ENCODE results near the gene COL8A1. TPM values are rescaled to one million over a fixed set of nuclear protein-coding genes. Genes with fewer than 3 reads are reported as not detected.
"Not testable (repeated sequence)": the region's sequence is repeated elsewhere in the genome, so short reads cannot be mapped to it uniquely, and the experiment has no call there.

The COL8A1 gene
- not detected for total RNA-seq

DNA sequence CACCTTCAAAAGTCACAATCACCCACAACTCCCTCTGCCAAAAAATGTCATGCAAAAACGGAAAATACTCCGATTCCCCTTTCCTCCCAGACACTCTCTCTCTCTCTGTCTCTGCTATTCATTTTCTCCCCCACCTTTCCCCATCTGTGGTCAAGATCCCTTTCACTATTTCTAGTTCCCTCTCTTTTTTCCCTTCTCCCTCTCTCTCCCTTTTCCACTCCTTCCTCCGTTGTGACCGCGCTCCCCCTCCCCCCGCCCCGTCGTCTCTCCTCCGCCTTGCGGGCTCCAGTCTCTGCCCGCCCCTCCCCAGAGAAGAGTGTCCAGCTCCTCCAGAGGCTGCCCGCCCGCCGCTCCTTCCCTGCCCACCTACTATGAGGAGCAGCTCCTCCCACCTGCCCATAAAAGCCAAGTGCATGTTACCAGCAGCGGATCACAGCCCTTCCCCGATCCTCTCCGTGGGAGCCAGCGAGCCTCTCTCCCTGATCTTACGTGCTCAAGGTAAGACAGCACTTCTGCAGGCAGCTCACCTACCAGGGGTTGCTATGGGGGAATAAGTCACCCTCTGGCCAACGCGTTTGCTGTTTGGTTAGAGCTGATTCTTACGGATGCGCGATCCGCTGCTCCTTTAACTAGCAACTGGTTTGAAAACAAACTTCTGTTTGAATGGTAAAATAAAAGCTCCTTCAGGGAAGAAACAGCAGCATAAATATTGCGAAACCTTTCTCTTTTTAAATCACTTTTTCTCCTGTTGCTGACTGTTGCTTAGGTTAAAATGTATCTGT, at the start of gene COL8A1:
TSS of gene COL8A1 (plus strand) at position 428 of the 782 bp plus-strand sequence. CDS start 152,089 bp downstream, outside the sequence.
- H3K27ac Mint-ChIP-seq = no peak within 1 kb of the TSS
- no peak for DNase-seq
- POLR2A ChIA-PET = no interaction called here
- intact Hi-C loops (cut with micrococcal nuclease) = no loop called here
- H3K27me3 Mint-ChIP-seq = peaks cover 48% of the 10 kb centered on the region
- no peaks in the 10 kb centered on the region for H3K9me3 Mint-ChIP-seq
- H3K4me1 Mint-ChIP-seq (ENCODE audit: low read depth) = peaks cover 15% of the 10 kb centered on the region
- peak within 1 kb of the TSS; percentile 2 for H3K4me3 Mint-ChIP-seq
- H3K36me3 Mint-ChIP-seq = no peaks in the 10 kb centered on the region
- CTCF ChIA-PET = no interaction called here

DNA sequence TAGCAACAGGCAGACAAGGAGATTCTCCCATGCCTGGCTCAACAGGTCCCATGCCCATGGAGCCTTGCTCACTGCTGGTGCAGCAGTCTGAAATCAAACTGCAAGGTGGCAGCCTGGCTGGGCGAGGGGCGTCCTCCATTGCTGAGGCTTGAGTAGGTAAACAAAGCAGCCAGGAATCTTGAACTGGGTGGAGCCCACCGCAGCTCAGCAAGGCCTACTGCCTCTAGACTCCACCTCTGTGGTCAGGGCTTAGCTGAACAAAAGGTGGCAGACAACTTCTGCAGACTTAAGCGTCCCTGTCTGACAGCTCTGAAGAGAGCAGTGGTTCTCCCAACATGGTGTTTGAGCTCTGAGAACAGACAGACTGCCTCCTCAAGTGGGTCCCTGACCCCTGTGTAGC, 49.2 kb upstream of the COL8A1 start:
- H3K9me3 Mint-ChIP-seq; H3K27me3 Mint-ChIP-seq; H3K4me3 Mint-ChIP-seq; H3K4me1 Mint-ChIP-seq (ENCODE audit: low read depth); DNase-seq; POLR2A ChIA-PET; CTCF ChIA-PET; H3K36me3 Mint-ChIP-seq; H3K27ac Mint-ChIP-seq; intact Hi-C loops (cut with micrococcal nuclease): not testable (repeated sequence)

DNA sequence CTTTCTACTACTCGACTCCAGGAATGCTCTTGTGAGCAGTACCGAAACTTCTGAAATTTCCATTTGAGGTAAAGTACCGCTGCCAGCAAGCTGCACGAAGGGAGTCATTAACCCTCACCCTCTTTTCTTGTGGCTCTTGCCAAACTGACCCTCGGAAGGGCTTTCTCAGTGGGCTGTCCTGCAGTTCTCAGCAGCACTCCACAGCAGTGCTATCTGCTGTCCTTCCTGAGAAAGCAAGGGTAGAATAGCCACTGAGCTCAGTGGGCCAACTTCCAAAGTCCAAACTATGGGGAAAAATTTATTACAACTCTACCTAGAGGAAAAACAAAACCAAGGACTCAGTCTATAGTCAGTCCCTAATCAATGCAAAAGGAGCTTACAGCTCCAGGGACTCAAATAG, 38.5 kb upstream of the COL8A1 start:
- H3K4me1 Mint-ChIP-seq (ENCODE audit: low read depth) = no peaks in the 10 kb centered on the region
- intact Hi-C loops (cut with micrococcal nuclease) = no loop called here
- H3K27ac Mint-ChIP-seq = no peak overlapping the region
- ChIA-PET CTCF (no interaction called here), POLR2A (no interaction called here)
- H3K36me3 Mint-ChIP-seq = no peaks in the 10 kb centered on the region
- H3K9me3 Mint-ChIP-seq = no peaks in the 10 kb centered on the region
- H3K4me3 Mint-ChIP-seq = no peak overlapping the region
- DNase-seq = no peak
- H3K27me3 Mint-ChIP-seq = no peaks in the 10 kb centered on the region

DNA sequence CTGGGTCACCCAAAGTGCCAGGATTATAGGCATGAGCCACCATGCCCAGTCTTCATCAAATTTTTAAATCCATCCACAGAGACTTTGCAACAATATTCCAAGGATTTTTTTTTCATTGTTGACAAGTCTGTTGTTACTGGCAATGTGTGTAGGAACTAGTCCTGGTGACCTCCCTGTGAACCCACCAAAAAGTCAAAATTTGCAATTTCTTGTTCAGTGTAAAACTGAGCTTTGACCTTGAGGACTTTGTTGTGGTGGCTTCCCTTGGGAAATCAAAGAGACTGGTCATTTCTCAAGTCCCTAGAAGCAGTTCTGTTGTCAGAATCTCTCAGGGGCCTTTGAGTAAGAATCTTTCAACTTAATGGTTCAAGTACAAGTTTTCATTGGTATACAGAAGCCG, 36.9 kb upstream of the COL8A1 start:
- intact Hi-C loops (cut with micrococcal nuclease) = no loop called here
- POLR2A ChIA-PET = no interaction called here
- Mint-ChIP-seq H3K9me3 (no peaks in the 10 kb centered on the region), H3K4me3 (no peak overlapping the region), H3K36me3 (no peaks in the 10 kb centered on the region), H3K27me3 (no peaks in the 10 kb centered on the region), H3K27ac (no peak overlapping the region), H3K4me1 (ENCODE audit: low read depth) (no peaks in the 10 kb centered on the region)
- CTCF ChIA-PET = no interaction called here
- DNase-seq = no peak

DNA sequence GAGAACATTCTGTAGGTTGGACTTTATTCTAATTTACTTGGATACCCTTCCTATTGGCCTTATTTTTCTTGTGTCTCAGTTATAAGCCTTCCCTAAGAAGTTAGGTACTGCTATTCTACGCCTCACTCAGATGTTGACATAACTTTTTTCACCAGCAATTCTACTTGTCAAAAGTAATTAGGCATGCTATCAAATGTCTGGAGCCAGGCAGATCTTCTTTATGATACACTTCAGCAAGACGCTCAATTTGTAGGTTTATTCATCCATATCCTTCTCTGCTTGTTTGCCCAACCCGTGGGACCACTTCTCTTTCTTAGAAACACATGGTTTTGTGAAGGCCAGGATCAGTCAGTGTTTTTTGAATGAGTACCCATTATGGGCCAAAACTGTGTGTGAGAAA, 36.2 kb upstream of the COL8A1 start:
- POLR2A ChIA-PET = no interaction called here
- no peaks in the 10 kb centered on the region for H3K27me3 Mint-ChIP-seq
- intact Hi-C loops (cut with micrococcal nuclease) = no loop called here
- no peaks in the 10 kb centered on the region for H3K4me1 Mint-ChIP-seq (ENCODE audit: low read depth)
- no peaks in the 10 kb centered on the region for H3K36me3 Mint-ChIP-seq
- no peak for DNase-seq
- no peaks in the 10 kb centered on the region for H3K9me3 Mint-ChIP-seq
- H3K4me3 Mint-ChIP-seq = no peak overlapping the region
- CTCF ChIA-PET = no interaction called here
- no peak overlapping the region for H3K27ac Mint-ChIP-seq

DNA sequence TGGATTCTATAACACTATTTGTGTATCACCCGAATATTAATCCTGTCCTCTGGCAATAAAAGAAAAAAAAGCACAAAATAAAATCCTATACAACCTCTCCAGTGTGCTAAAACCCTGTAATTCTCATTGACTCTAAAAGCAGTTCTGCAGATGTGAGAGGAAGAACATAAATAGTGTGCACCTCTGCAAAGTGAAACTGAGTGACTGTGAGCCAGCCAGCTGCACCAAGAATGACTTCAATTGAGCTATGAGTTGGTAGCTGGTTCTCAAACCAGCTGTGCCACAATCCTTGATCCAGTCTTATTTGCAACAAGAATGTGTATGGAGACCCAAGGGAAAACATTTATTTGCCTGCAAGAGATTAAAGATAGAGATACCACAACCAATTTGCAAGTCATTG, 31.2 kb upstream of the COL8A1 start:
- Mint-ChIP-seq H3K4me1 (ENCODE audit: low read depth) (no peaks in the 10 kb centered on the region), H3K36me3 (no peaks in the 10 kb centered on the region), H3K27ac (no peak overlapping the region), H3K9me3 (no peaks in the 10 kb centered on the region), H3K4me3 (no peak overlapping the region), H3K27me3 (peaks cover 4% of the 10 kb centered on the region)
- DNase-seq = no peak
- ChIA-PET CTCF (no interaction called here), POLR2A (no interaction called here)
- intact Hi-C loops (cut with micrococcal nuclease) = no loop called here

DNA sequence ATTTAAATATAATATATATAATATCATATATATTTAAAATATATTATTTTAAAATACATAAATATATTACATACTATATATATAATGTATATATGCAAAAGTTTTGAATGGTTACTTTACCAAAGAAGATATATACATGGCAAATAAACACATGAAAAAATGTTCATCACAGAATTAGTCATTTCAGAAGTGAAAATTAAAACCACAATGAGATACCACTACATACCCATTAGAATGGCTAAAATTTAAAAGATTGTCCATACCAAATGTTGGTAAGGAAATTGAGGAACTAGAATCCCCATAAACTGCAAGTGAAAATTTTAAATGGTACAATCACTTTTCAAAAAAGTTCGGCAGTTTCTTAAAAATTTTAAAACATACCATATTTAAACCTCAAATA, 23.6 kb upstream of the COL8A1 start:
- Mint-ChIP-seq H3K27ac (no peak overlapping the region), H3K9me3 (peaks cover 2% of the 10 kb centered on the region), H3K4me3 (no peak overlapping the region), H3K36me3 (no peaks in the 10 kb centered on the region), H3K4me1 (ENCODE audit: low read depth) (no peaks in the 10 kb centered on the region), H3K27me3 (peaks cover 11% of the 10 kb centered on the region)
- CTCF ChIA-PET = no interaction called here
- DNase-seq = no peak
- intact Hi-C loops (cut with micrococcal nuclease) = no loop called here
- POLR2A ChIA-PET = no interaction called here

DNA sequence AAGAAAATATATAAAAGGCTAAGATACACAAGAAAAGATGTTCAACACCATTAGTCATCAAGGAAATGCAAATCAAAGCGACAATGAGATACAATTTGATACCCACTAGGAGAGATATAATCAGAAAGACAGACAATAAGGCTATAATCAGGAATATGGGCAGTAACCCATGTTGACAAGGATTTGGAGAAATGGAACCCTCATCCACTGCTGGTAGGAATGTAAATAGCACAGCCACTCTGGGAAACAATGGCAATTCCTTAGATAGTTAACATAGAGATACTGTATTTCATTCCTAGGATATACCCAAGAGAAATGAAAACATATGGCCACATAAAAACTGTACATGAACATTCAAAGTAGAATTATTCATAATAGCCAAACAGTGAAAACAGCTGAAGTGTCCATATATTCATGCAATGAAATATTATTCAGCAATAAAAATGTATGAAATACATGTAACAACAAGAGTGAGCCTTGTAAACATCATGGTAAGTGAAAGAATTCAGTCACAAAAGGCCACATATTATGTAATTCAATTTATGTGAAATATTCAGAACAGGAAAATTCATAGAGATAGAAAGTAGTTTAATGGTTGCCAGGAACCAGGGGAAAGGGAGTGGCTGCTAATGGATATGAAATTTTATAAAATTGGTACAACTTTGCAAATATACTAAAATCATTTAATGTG, 18.2 kb upstream of the COL8A1 start:
- Mint-ChIP-seq H3K27ac (no peak overlapping the region), H3K27me3 (peaks cover 4% of the 10 kb centered on the region), H3K4me1 (ENCODE audit: low read depth) (no peaks in the 10 kb centered on the region), H3K9me3 (peaks cover 2% of the 10 kb centered on the region), H3K36me3 (no peaks in the 10 kb centered on the region), H3K4me3 (no peak overlapping the region)
- CTCF ChIA-PET = no interaction called here
- no peak for DNase-seq
- intact Hi-C loops (cut with micrococcal nuclease) = no loop called here
- POLR2A ChIA-PET = no interaction called here

DNA sequence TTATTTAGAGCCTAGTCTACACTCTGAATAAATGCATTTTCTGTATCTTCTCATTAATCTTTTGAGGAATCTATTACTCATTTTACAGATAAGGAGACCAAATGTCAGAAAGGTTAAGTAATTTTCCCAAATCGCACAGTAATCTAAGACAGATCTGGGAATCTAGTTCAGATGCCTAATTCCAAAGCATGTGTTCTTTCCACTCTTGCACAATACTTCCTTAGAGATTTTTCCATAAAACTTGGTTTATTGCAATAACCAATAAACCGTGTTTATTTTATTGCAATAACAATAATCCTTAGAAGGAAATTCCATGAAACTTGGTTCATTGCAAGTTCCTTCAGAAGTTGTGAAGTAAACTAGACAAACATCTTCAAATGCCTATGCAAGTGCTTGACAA, 17.4 kb upstream of the COL8A1 start:
- ChIA-PET POLR2A (no interaction called here), CTCF (no interaction called here)
- Mint-ChIP-seq H3K9me3 (no peaks in the 10 kb centered on the region), H3K36me3 (no peaks in the 10 kb centered on the region), H3K27ac (no peak overlapping the region), H3K4me3 (no peak overlapping the region), H3K4me1 (ENCODE audit: low read depth) (no peaks in the 10 kb centered on the region), H3K27me3 (no peaks in the 10 kb centered on the region)
- DNase-seq = no peak
- intact Hi-C loops (cut with micrococcal nuclease) = no loop called here

DNA sequence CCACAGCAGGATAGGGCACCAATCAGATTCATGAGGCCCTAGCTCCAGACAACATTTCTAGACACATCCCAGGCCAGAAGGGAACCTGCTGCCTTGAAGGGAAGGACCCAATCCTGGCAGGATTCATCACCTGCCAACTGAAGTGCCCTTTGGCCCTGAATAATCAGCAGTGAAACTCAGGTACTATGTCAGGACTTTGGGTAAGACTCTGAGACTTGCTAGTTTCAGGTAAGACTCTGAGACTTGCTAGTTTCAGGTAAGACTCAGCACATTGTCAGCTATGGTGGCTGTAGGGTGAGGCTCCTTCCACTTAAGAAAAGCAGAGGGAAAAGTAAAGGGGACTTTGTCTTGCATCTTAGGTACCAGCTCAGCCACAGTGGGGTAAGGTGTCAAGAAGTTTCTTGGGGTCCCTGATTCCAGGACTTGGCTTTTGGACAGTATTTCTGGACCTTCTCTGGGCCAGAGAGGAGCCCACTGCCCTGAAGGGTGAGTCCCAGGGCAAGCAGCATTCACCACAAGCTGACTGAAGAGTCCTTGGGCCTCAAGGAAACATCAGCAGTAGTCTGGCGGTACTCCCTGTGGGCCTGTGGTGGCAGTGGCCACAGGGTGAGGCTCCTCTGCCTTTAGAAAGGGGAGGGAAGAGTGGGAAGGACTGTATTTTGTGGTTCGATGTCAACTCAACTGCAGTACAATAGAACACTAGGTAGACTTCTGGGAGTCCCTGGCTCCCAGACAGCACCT, 13.7 kb upstream of the COL8A1 start:
- intact Hi-C loops (cut with micrococcal nuclease) = no loop called here
- Mint-ChIP-seq H3K36me3 (no peaks in the 10 kb centered on the region), H3K27ac (no peak overlapping the region), H3K9me3 (no peaks in the 10 kb centered on the region), H3K4me3 (no peak overlapping the region), H3K27me3 (no peaks in the 10 kb centered on the region), H3K4me1 (ENCODE audit: low read depth) (no peaks in the 10 kb centered on the region)
- ChIA-PET CTCF (no interaction called here), POLR2A (no interaction called here)
- no peak for DNase-seq

DNA sequence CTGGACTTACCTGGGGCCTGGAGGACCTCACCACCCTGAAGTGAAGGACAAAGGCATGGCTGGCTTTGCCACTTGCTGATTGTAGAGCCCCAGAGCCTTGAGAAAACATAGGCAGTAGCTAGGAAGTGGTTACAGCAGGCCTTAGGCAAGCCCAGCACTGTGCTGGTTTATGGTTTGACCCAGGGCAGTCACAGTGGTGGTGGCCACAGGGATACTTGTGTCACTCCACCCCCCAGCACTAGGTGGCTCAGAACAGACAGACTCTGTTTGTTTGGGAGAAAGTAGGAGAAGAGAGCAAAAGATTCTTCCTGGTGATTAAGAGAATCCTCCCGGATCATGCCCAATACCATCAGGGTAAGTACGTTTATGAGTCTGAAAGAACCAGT, 13.2 kb upstream of the COL8A1 start:
- ChIA-PET POLR2A (no interaction called here), CTCF (no interaction called here)
- H3K27ac Mint-ChIP-seq = no peak overlapping the region

DNA sequence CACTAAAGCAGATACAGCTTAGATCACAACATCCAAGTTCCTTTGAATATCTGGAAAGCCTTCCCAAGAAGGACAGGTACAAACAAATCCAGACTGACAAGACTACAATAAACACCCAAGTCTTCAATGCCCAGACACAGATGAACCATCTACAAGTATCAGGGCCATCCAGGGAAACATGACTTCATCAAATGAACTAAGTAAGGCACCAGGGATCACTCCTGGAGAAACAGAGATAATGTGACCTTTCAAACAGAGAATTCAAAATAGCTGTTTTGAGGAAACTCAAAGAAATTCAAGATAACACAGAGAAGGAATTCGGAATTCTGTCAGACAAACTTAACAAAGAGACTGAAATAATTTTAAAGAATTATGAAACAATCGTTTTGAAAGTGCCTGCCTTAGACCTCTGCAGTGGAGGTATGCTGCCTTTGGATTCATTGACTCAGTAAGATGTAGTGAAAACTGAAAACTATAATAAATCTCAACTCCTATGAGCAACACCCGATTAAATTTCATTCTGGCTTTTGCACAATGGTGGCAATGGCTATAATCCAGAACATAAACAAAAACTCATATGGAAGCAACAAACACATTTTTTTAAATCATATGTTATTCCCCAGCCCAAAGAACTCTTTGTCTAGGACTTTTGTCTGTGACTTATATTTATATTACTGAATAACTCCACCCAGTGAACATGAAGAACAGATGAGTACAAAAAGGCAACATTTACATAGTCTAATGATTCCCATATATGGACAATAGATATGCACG, 12.6 kb upstream of the COL8A1 start:
- CTCF ChIA-PET = no interaction called here
- Mint-ChIP-seq H3K9me3 (no peaks in the 10 kb centered on the region), H3K4me1 (ENCODE audit: low read depth) (no peaks in the 10 kb centered on the region), H3K27ac (no peak overlapping the region), H3K36me3 (no peaks in the 10 kb centered on the region), H3K4me3 (no peak overlapping the region), H3K27me3 (no peaks in the 10 kb centered on the region)
- intact Hi-C loops (cut with micrococcal nuclease) = no loop called here
- no peak for DNase-seq
- POLR2A ChIA-PET = no interaction called here

More for the DNA sequence above, 13.2 kb upstream of the COL8A1 start:
- H3K4me3 Mint-ChIP-seq = no peak overlapping the region
- intact Hi-C loops (cut with micrococcal nuclease) = no loop called here
- no peak for DNase-seq
- no peaks in the 10 kb centered on the region for H3K4me1 Mint-ChIP-seq (ENCODE audit: low read depth)
- H3K36me3 Mint-ChIP-seq = no peaks in the 10 kb centered on the region
- H3K9me3 Mint-ChIP-seq = no peaks in the 10 kb centered on the region
- no peaks in the 10 kb centered on the region for H3K27me3 Mint-ChIP-seq
